Pons (tissue), 1 donor: ENCODE results near the gene IL3RA.
"Not testable (repeated sequence)": the region's sequence is repeated elsewhere in the genome, so short reads cannot be mapped to it uniquely, and the experiment has no call there.

Source experiments
- DNase-seq: peaks from one replicate; pipeline ENCODE4 v3.0.0-alpha.2; 2016; ENCODE audit warnings: low spot score

IL3RA gene

GRCh38 chrX:1336331-1336943 lies at the start of gene IL3RA:
TSS of gene IL3RA (plus strand) at chrX:1336785. CDS start at chrX:1341766, 4,981 bp downstream.
- peak; percentile 71 for DNase-seq

GRCh38 chrX:1289535-1289934 lies 47.0 kb upstream of the IL3RA start:
- DNase-seq, result no peak

DNA sequence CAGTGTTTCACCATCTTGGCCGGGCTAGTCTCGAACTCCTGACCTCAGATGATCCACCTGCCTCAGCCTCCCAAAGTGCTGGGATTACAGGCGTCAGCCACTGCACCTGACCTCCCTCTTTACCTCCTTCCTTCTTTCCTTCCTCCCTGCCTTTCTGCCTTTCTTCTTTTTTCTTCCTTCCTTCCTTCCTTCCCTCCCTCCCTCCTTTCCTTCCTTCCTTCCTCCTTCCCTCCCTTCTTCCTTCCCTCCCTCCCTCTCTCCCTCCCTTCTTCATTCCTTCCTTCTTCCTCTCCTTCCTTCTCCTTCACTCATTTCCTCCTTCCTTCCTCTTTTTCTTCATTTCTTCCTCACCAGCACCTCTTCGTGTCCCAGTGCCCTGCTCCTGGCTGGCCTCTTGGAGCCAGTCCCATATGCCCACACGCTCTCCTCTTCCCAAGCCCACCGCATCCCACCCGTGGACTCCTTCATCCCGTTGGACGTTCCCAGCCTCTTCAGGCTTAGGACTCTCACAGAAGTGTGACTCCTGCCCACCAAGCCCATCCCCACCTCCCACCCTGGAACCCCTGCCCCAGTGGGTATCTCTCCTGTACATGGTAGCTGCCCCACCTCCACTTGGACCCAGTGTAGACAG lies 45.4 kb upstream of the IL3RA start:
- no peak for DNase-seq

DNA sequence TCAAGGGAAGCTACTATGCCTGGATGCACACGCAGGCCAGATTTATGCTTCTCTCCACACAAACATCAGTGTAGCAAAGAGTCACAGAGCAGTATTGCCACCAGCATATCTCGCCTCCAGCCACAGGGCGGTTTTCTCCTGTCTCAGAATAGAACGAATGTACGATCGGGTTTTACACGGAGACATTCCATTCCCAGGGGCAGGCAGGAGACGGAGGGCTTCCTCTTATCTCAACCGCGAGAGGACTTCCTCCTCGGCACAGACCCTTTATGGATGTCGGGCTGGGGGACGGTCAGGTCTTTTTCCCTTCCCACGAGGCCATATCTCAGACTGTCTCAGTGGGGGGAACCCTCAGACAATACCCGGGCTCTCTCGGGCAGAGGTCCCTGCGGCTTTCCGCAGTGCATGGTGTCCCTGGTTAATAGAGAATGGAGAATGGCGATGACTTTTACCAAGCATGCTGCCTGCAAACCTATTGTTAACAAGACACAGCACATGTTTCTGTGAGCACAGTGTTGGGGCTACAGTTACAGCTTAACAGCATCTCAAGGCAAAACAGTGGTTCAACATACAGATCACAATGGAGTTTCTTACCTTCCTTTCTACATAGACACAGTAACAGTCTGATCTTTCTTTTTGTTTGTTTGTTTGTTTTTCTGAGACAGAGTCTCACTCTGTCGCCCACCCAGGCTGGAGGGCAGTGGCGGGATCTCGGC lies 43.9 kb upstream of the IL3RA start:
- DNase-seq, result peak; percentile 32

GRCh38 chrX:1294301-1295067 lies 42.1 kb upstream of the IL3RA start:
- DNase-seq, result no peak

GRCh38 chrX:1295550-1295949 lies 41.0 kb upstream of the IL3RA start:
- no peak for DNase-seq

DNA sequence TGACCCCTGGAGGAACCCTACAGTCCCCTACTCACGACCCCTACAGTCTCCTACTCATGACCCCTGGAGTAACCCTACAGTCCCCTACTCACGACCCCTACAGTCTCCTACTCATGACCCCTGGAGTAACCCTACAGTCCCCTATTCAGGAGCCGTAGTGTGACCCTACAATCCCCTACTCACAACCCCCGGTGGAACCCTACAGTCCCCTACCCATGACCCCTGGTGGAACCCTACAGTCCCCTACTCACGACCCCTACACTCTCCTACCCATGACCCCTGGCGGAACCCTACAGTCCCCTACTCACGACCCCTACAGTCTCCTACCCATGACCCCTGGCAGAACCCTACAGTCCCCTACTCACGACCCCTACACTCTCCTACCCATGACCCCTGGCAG lies 39.0 kb upstream of the IL3RA start:
- not testable (repeated sequence) for DNase-seq

- DNase-seq, result no peak
Observed at GRCh38 chrX:1300449-1300848, 36.1 kb upstream of the IL3RA start.

DNA sequence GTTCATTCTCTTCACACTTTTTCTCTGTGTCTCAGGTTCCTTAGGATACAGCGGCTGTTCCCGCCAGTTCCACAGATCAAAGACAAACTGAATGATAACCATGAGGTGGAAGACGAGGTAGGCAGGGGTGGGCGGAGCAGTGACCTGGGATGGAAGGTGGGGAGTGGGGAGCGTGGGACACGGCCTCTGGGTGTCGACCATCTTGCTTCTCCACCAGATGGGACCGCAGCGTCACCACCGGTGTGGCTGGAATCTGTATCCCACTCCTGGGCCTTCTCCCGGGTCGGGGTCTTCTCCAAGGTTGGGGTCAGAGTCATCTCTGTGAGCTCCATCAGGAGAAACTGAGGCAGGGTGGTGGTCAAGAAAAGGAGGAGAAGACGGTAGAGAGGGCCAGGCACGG lies 31.2 kb upstream of the IL3RA start:
- no peak for DNase-seq

- no peak for DNase-seq
Observed at GRCh38 chrX:1306909-1307625, 29.5 kb upstream of the IL3RA start.

- no peak for DNase-seq
Observed at GRCh38 chrX:1307626-1308340, 28.8 kb upstream of the IL3RA start.

GRCh38 chrX:1308476-1308875 lies 28.1 kb upstream of the IL3RA start:
- no peak for DNase-seq

DNA sequence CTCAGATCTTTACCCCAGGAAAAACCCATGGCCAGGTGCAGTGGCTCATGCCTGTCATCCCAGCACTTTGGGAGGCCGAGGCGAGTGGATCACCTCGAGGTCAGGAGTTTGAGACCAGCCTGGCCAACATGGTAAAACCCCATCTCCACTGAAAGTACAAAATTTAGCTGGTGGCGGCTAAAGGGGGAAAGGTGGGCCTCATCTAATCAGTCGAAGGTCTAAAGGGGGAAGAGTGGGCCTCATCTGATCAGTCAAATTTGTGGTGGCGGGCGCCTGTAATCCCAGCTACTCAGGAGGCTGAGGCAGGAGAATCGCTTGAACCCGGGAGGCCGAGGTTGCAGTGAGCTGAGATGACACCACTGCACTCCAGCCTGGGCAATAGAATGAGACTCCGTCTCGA lies 27.7 kb upstream of the IL3RA start:
- DNase-seq, result not testable (repeated sequence)

DNA sequence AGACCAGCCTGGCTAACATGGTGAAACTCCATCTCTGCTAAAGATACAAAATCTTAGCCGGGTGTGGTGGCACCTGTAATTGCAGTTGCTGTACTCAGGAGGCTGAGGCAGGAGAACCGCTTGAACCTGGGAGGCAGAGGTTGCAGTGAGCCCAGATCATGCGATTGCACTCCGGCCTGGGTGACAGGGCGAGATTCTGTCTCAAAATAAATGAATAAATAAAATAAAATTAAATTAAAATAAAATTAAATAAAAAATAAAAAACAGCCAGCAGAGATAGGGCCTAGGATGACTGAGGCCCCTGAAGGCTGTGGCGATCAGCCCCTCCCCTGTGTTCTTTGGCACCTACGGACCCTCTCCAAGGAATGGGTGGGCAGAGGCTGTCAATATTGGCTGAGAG lies 22.8 kb upstream of the IL3RA start:
- no peak for DNase-seq

GRCh38 chrX:1316527-1316926 lies 20.1 kb upstream of the IL3RA start:
- DNase-seq, result peak; percentile 78

DNA sequence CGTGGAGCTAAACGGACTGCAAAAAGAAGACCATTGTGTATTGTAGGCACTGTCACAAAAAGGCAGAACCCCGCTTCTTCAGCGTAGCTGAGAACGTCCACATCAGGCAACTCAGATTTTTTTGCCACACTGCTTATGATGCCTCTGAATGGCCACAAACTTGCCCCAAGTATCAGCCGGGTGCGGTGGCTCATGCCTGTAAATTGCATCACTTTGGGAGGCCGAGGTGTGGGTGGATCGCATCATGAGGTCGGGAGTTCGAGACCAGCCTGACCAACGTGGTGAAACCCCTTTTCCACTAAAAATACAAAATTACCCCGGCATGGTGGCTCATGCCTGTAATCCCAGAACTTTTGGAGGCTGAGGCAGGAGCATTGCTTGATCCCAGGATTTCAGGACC lies 14.9 kb upstream of the IL3RA start:
- no peak for DNase-seq

GRCh38 chrX:1322393-1322792 lies 14.2 kb upstream of the IL3RA start:
- DNase-seq, result no peak

DNA sequence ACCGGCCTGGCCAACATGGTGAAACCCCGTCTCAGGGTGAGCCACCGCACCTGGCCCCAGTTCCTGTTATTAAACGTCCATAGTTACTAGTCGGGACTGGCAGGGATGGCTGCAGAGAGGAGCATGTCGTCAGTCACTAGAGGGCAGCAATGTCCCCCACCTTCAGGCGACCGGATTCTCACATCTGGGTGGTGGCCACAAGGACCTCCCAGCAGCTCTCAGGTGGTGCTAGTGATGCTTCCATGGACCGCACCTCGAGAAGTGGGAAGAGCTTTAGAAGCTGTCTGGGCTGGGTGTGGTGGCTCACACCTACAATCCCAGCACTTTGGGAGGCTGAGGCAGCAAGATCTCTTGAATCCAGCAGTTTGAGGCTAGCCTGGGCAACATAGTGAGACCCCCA lies 13.3 kb upstream of the IL3RA start:
- DNase-seq, result no peak

- no peak for DNase-seq
Observed at GRCh38 chrX:1325515-1326116, 11.0 kb upstream of the IL3RA start.

DNA sequence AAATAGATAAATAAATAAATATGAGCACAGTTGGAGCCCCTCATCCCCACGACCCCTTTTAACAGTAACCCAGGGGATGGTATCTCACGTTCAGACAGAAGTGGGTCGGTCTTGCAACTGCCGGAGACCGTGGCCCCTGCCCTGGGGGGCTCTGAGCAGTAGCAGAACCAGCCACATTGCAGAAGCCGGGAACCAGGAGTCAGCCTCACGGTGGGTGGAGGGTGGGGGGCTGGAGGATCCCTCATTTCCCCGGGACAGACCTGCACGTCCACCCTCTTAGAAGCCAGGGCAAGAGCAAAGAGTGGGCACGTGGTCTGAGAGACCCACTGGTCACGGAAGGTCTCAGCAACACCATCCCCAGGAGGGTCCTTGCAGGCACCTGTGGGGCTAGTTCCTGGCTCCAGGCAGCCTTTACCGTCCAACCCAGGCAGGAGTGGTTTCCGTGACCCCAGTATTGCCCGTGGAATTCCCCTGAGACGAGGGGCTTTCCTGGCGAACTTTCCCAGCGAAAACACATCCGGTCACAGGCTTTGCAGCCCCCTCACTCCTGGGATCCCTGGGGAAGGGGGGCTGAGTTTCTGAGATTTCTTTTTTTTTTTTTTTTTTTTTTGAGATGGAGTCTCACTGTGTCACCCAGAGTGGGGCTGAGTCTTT lies 8.8 kb upstream of the IL3RA start:
- DNase-seq, result no peak
